Measurements from ENCODE around the gene NOL11. TPM values are rescaled to one million over a fixed set of nuclear protein-coding genes. Genes with fewer than 3 reads are reported as not detected.

The NOL11 gene
- total and polyA plus RNA-seq, 2 experiments from 2014 or later, result 116 to 130 TPM

GRCh38 chr17:67711916-67712315 is 5.8 kb upstream of the NOL11 start:
- H3K36me3 Mint-ChIP-seq (ENCODE audit: low read depth), result peaks cover 5% of the 10 kb centered on the region; the same call in 1 of the 3 replicates
- TF ChIP-seq POLR2AphosphoS5 (IDR thresholded peaks at IDR 0.05; ENCODE audit: low read depth) (no peak), JUNB (IDR thresholded peaks at IDR 0.05; ENCODE audit: unreplicated experiment) (no peak)
- Histone ChIP-seq H4K20me1 (replicated peaks; ENCODE audit: insufficient read depth) (no peaks in the 10 kb centered on the region), H3K27ac (ENCODE audit: low read depth) (no peak overlapping the region), H3K36me3 (ENCODE audit: insufficient read depth) (no peaks in the 10 kb centered on the region), H3K4me2 (no peak overlapping the region), H3K79me2 (replicated peaks; ENCODE audit: insufficient read depth) (no peaks in the 10 kb centered on the region), H2AFZ (no peak overlapping the region), H3K27me3 (ENCODE audit: insufficient read depth) (no peaks in the 10 kb centered on the region), H3K4me1 (ENCODE audit: insufficient read depth) (peaks cover 10% of the 10 kb centered on the region), H3K4me3 (no peak overlapping the region), H3F3A (replicated peaks; ENCODE audit: low read depth) (0 out of 2 replicates have a peak, but pooled peaks cover 5% of the 10 kb centered on the region), H3K9me2 (ENCODE audit: insufficient read depth) (no peaks in the 10 kb centered on the region)
- no peak for ATAC-seq
- H3K27me3 Mint-ChIP-seq (ENCODE audit: insufficient read depth, low read depth, poor library complexity), result no peaks in the 10 kb centered on the region
- DNase-seq (ENCODE audit: low spot score), result no peak
- H3K4me3 Mint-ChIP-seq, result no peak overlapping the region
- H3K27ac Mint-ChIP-seq, result no peak overlapping the region
- peaks cover 7% of the 10 kb centered on the region; the same call in 2 of the 3 replicates for H3K9me3 Mint-ChIP-seq
- H3K4me1 Mint-ChIP-seq, result peaks cover 16% of the 10 kb centered on the region

- H3K9me2 ChIP-seq (ENCODE audit: insufficient read depth), result no peaks in the 10 kb centered on the region
- H3K27ac ChIP-seq (ENCODE audit: low read depth), result no peak overlapping the region
- Mint-ChIP-seq H3K4me1 (peaks cover 18% of the 10 kb centered on the region), H3K27me3 (ENCODE audit: insufficient read depth, low read depth, poor library complexity) (peaks cover 1% of the 10 kb centered on the region), H3K36me3 (ENCODE audit: low read depth) (peaks cover 5% of the 10 kb centered on the region; the same call in 1 of the 3 replicates), H3K9me3 (peaks cover 7% of the 10 kb centered on the region; the same call in 2 of the 3 replicates), H3K27ac (no peak overlapping the region), H3K4me3 (no peak overlapping the region)
- no peaks in the 10 kb centered on the region for H3K36me3 ChIP-seq (ENCODE audit: insufficient read depth)
- no peaks in the 10 kb centered on the region for H4K20me1 ChIP-seq (replicated peaks; ENCODE audit: insufficient read depth)
- DNase-seq (ENCODE audit: low spot score), result no peak
- no peak for ATAC-seq
- no peaks in the 10 kb centered on the region for H3K79me2 ChIP-seq (replicated peaks; ENCODE audit: insufficient read depth)
- 0 out of 2 replicates have a peak, but pooled peaks cover 5% of the 10 kb centered on the region for H3F3A ChIP-seq (replicated peaks; ENCODE audit: low read depth)
- H3K4me3 ChIP-seq, result no peak overlapping the region
- peaks cover 12% of the 10 kb centered on the region for H3K4me1 ChIP-seq (ENCODE audit: insufficient read depth)
- no peak overlapping the region for H3K4me2 ChIP-seq
- H3K27me3 ChIP-seq (ENCODE audit: insufficient read depth), result no peaks in the 10 kb centered on the region
- no peak overlapping the region for H2AFZ ChIP-seq
- TF ChIP-seq STAT1 (IDR thresholded peaks at IDR 0.05; ENCODE audit: unreplicated experiment) (no peak), POLR2AphosphoS5 (IDR thresholded peaks at IDR 0.05; ENCODE audit: low read depth) (no peak), ZNF331 (CRISPR knock-in tag; IDR thresholded peaks at IDR 0.05; ENCODE audit: low read depth) (no peak), ZNF462 (CRISPR knock-in tag; IDR thresholded peaks at IDR 0.05) (no peak), REST (IDR thresholded peaks at IDR 0.05; ENCODE audit: unreplicated experiment) (no peak), NANOG (IDR thresholded peaks at IDR 0.05; ENCODE audit: borderline replicate concordance) (no peak), EZH2phosphoT487 (IDR thresholded peaks at IDR 0.05; ENCODE audit: unreplicated experiment) (no peak), ETS1 (IDR thresholded peaks at IDR 0.05) (no peak), ZNF114 (CRISPR knock-in tag; IDR thresholded peaks at IDR 0.05) (no peak)
These were observed 5.4 kb upstream of the NOL11 start for GRCh38 chr17:67712375-67712774.

Measured in GM23338 (cell line).